ENCODE results near the gene APOB. TPM values are rescaled to one million over a fixed set of nuclear protein-coding genes. Genes with fewer than 3 reads are reported as not detected.

Gene APOB
- polyA plus RNA-seq, 1 experiment: 0.04 TPM

DNA sequence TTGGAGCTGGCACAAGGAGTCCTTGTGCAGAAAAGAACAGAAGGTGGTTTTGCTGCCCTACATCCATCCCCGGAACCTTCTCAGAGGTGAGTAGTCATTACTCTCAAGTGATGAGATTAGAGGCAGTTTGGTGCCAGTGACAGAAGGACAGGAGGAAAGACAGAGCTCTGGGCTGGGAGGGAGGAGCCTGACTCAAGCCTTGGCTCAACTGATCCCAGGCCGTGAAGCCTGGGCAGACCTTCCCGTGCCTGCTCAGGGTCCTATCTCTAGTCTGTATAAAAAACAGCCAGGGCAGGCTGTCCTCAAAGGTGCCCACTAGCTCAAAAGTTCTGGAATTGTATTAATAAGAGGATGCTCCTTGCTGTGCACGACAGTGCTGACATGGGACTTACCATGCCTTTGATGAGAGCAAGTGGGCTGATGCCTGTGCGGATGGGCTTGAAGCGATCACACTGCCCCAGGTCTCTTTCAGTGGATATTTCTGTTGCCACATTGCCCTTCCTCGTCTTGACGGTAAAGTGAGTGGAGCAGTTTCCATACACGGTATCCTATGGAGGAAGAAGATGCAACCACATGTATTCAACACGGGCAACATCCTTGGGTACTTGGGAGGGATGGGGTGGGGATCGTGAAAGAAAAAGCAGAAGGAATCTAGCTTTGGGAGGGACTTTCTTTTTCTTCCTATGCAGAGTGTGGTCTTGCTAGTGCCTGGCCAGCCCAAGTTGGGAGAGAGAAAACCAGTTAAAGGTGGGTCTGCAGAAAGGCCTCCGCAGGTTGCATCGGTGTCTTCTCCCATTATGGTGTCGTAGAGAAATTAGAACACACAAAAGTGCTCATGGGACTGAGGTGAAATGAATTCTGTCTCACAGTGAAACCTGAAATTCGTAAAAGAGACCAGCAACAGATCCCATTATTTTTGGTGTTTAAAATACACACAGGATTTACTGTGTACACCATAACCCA lies 6.9 kb downstream of the APOB start:
- DNase-seq (ENCODE audit: low read depth): no peak
- TF ChIP-seq, protein P1, sequence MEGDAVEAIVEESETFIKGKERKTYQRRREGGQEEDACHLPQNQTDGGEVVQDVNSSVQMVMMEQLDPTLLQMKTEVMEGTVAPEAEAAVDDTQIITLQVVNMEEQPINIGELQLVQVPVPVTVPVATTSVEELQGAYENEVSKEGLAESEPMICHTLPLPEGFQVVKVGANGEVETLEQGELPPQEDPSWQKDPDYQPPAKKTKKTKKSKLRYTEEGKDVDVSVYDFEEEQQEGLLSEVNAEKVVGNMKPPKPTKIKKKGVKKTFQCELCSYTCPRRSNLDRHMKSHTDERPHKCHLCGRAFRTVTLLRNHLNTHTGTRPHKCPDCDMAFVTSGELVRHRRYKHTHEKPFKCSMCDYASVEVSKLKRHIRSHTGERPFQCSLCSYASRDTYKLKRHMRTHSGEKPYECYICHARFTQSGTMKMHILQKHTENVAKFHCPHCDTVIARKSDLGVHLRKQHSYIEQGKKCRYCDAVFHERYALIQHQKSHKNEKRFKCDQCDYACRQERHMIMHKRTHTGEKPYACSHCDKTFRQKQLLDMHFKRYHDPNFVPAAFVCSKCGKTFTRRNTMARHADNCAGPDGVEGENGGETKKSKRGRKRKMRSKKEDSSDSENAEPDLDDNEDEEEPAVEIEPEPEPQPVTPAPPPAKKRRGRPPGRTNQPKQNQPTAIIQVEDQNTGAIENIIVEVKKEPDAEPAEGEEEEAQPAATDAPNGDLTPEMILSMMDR (IDR thresholded peaks at IDR 0.05; ENCODE audit: insufficient read depth, low read depth, low read length): no peak
- ChIA-PET CTCF (interaction anchor here (0.8 kb wide), 1 partner anchor 9 kb away, joined by 3 read pairs; no protein-coding TSS in a partner anchor), POLR2A (interaction anchor here (0.6 kb wide), 1 partner anchor 754 kb away, joined by 3 read pairs; no protein-coding TSS in a partner anchor)
- Histone ChIP-seq H3K27me3 (ENCODE audit: control insufficient read depth, insufficient read depth, low read length) (no peaks in the 10 kb centered on the region), H3K36me3 (ENCODE audit: control insufficient read depth, insufficient read depth, low read length) (no peaks in the 10 kb centered on the region), H3K4me3 (ENCODE audit: low read depth, low read length) (no peak overlapping the region)

DNA sequence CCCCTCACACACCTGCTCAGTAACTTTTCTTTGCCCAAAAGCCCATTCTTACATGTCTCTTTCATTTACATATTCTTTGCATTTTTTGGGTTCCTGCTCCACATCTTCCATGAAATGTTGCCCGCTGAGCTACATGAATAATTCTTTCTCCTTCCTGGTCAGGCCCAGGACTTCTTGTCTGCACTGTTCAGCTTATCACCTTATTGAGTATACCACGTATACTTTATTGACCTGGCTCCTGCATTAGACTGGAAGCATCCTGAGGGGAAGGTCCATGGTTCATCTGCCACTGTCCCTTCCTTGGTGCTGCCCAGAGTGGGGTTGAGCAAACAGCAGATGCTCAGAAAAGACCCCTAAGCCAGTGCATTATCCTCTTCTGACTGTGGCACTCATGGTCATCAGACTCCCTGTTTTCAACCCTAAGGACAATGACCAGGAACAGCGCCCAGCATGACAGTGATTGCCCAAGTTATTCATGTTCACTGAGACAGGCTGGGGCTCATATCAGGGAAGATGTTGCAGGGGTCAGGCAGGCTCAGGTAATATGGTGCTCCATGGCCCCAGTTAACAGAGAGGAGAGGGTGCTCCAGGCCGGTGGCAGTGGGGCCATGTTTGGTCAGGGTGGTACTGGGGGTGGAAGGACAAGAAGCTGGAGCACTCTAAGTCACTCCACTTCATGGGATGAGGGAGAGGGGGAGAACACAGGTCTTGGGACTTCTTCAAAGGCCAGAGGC lies 7.7 kb downstream of the APOB start:
- no peak for DNase-seq (ENCODE audit: low read depth)
- ChIA-PET POLR2A (no interaction called here), CTCF (no interaction called here)
- Histone ChIP-seq H3K27me3 (ENCODE audit: control insufficient read depth, insufficient read depth, low read length) (no peaks in the 10 kb centered on the region), H3K4me3 (ENCODE audit: low read depth, low read length) (no peak overlapping the region), H3K36me3 (ENCODE audit: control insufficient read depth, insufficient read depth, low read length) (no peaks in the 10 kb centered on the region)
- TF ChIP-seq, protein P1 (IDR thresholded peaks at IDR 0.05; ENCODE audit: insufficient read depth, low read depth, low read length): no peak

DNA sequence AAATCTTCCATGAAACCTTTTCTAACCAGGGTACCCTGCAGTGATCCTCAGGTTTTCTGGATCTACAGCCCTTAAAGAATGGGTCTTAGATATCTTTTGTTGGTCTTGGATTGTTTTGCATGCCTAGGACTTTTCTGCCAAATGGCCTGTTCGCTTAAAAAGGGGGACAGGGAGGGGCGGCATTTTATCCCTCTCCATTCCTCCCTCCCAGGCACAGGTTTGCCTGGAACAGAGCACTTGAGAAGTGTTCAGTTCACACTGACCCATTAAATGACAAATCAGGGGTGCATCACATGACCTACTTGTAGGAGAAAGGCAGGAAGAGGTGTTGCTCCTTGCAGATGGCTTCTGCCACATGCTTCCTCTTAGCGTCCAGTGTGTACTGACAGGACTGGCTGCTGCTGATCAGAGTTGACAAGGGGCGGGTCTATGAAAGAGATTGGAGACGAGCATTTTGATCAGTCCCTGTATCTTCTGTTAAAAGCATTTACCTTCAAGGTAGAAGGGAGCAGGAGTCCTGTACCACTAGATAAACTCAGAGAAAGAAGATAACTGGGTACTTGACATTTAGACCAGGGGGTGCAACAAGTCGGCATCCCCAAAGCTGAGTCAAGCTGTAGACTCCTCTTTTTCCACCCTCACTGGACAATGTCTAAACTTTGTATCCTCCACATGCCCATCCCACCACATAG lies 8.4 kb downstream of the APOB start:
- TF ChIP-seq, protein P1 (IDR thresholded peaks at IDR 0.05; ENCODE audit: insufficient read depth, low read depth, low read length): no peak
- DNase-seq (ENCODE audit: low read depth): no peak
- Histone ChIP-seq H3K36me3 (ENCODE audit: control insufficient read depth, insufficient read depth, low read length) (no peaks in the 10 kb centered on the region), H3K27me3 (ENCODE audit: control insufficient read depth, insufficient read depth, low read length) (no peaks in the 10 kb centered on the region), H3K4me3 (ENCODE audit: low read depth, low read length) (no peak overlapping the region)
- POLR2A ChIA-PET: no interaction called here
- CTCF ChIA-PET: no interaction called here

DNA sequence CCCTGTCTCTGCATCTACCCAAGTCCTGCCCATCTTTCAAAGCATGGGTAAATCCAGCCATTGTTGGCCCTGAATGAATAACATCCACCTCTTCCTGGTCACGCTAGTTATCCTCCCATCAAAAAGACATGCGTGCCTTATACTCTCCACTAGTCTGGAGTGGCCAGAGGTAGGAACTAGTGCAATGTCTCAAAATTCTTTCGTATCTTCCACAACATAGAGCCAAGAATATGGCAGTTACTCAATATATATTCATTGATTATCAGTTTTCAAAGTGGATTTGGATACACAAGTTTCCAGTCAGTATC lies 8.9 kb downstream of the APOB start:
- no peak for DNase-seq (ENCODE audit: low read depth)
- no peak overlapping the region for H3K4me3 ChIP-seq (ENCODE audit: low read depth, low read length)
- ChIA-PET POLR2A (no interaction called here), CTCF (interaction anchor here (1.6 kb wide), 1 partner anchor 8 kb away, joined by 6 read pairs; no protein-coding TSS in a partner anchor)
- H3K27me3 ChIP-seq (ENCODE audit: control insufficient read depth, insufficient read depth, low read length): no peaks in the 10 kb centered on the region
- TF ChIP-seq, protein P1 (IDR thresholded peaks at IDR 0.05; ENCODE audit: insufficient read depth, low read depth, low read length): no peak
- H3K36me3 ChIP-seq (ENCODE audit: control insufficient read depth, insufficient read depth, low read length): no peaks in the 10 kb centered on the region
